GM12801 (cell line): ENCODE data around the gene KRTAP19-7.

Experiments used
- CTCF ChIP-seq: IDR thresholded peaks from one replicate; pipeline ENCODE4 v1.5.1; 2011; ENCODE audit warnings: control low read depth; ENCODE audit not compliant: insufficient read length; ENCODE audit errors: extremely low read depth

KRTAP19-7 gene

GRCh38 chr21:30580132-30580531, 19.0 kb upstream of the KRTAP19-7 start:
- TF ChIP-seq CTCF: no peak

- TF ChIP-seq CTCF: no peak
These were observed 18.2 kb upstream of the KRTAP19-7 start for GRCh38 chr21:30579346-30579745.

GRCh38 chr21:30577766-30578165, 16.7 kb upstream of the KRTAP19-7 start:
- TF ChIP-seq CTCF: no peak

GRCh38 chr21:30567617-30568016, 6.5 kb upstream of the KRTAP19-7 start:
- TF ChIP-seq CTCF: no peak

- no peak for TF ChIP-seq CTCF
These were observed 2.5 kb upstream of the KRTAP19-7 start for GRCh38 chr21:30563630-30564029.

GRCh38 chr21:30563072-30563471, 2.0 kb upstream of the KRTAP19-7 start:
- no peak for TF ChIP-seq CTCF

- TF ChIP-seq CTCF: no peak
These were observed 843 bp upstream of the KRTAP19-7 start for GRCh38 chr21:30561957-30562356.

GRCh38 chr21:30555095-30555494, 6.0 kb downstream of the KRTAP19-7 start:
- no peak for TF ChIP-seq CTCF
